ENCODE results near the gene CDK14.

DNA sequence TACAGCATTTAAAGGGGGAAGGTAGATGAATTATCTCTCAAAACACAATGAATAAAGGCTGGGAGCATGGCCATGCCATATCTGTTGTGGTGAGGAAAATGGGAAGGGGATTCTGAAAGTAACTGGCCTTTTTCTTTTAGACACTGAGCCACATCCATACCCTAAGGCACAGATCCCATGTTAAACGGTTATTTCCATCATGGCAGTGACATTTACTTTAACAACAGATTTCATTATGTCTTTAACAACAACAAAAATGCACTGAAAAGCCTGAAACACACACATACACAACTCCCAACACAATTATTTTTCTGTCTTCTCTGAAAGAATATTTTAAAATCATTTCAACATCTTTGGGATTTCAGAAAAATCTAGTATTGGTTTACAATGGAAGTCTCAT lies 492.0 kb downstream of the CDK14 start:
- no peak for TF ChIP-seq POLR2A (IDR thresholded peaks at IDR 0.05)
- TF ChIP-seq, protein P1, sequence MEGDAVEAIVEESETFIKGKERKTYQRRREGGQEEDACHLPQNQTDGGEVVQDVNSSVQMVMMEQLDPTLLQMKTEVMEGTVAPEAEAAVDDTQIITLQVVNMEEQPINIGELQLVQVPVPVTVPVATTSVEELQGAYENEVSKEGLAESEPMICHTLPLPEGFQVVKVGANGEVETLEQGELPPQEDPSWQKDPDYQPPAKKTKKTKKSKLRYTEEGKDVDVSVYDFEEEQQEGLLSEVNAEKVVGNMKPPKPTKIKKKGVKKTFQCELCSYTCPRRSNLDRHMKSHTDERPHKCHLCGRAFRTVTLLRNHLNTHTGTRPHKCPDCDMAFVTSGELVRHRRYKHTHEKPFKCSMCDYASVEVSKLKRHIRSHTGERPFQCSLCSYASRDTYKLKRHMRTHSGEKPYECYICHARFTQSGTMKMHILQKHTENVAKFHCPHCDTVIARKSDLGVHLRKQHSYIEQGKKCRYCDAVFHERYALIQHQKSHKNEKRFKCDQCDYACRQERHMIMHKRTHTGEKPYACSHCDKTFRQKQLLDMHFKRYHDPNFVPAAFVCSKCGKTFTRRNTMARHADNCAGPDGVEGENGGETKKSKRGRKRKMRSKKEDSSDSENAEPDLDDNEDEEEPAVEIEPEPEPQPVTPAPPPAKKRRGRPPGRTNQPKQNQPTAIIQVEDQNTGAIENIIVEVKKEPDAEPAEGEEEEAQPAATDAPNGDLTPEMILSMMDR (IDR thresholded peaks at IDR 0.05): no peak

All from esophagus squamous epithelium (tissue), 4 donors.